GM21360 (cell line): Measurements from ENCODE around the gene OPHN1.
"Not testable (repeated sequence)": the region's sequence is repeated elsewhere in the genome, so short reads cannot be mapped to it uniquely, and the experiment has no call there.

ENCODE experiments used
- ATAC-seq: cut with Tn5 transposase; IDR thresholded peaks from one replicate; pipeline ENCODE4 v1.9.1; 2021; ENCODE audit warnings: mild to moderate bottlenecking, moderate library complexity; ENCODE audit not compliant: unreplicated experiment

Gene OPHN1

DNA sequence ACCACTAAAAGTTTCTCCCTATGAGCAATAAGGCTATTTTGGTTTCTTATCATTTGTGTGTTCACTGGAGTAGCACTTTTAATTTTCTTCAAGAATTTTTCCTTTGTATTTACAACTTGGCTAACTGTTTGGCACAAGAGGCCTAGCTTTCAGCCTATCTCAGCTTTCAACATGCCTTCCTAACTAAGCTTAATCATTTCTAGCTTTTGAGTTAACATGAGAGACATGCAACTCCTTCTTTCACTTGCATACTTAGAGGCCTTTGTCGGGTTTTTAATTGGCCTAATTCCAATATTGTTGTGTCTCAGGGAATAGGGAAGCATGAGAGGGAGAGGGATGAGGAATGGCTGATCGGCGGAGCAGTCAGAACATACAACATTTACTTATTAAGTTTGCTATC lies 349.8 kb downstream of the OPHN1 start:
- no peak for ATAC-seq

DNA sequence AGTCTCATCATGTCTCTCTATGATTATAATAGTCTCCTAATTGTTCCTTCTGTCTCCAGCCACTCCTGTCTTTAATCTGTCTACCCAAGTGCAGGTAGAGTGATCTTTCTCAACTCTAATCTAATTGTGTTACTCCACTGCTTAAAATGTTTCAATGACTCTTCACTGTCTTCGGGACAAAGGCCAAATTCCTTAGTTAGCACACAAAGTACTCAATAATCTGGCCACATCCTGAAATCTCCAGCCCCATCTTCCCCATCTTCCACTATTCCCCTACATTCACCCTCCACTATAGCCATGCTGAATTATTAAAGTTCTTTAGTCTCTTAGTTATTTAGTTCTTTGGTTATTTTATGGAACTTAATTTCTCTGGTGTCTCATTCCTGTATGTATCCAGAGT lies 353.3 kb downstream of the OPHN1 start:
- ATAC-seq = no peak

DNA sequence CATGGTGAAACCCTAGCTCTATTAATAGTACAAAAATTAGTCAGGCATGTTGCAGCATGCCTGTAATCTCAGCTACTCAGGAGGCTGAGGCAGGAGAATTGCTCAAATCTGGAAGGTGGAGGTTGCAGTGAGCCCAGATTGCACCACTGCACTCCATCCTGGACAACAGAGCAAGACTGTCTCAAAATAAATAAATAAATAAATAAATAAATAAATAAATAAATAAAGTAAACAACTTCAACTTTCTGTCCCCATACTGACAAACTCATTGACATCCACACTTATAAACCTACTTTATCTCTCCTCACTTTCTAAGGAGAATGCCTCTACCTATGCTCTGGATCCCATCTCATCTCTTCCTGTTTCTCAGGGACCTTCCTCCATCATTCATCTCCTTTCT lies 354.5 kb downstream of the OPHN1 start:
- not testable (repeated sequence) for ATAC-seq

DNA sequence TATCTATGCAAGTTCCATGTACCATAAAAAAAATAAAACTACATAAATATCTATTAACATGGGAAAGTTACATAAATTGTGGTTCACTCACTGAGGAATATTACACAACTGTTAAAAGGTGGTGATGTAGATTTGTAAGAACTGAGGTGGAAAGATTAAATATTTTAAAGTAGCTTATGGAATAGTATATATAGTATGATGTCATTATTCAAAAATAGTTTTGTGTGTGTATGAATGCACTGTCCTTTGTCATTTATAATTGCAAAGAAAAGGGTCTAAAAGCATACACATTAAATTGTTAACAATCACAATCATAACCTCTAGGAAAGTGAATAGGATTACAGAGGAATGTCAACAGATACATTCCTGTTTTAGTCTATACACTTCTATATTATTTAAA lies 355.9 kb downstream of the OPHN1 start:
- ATAC-seq = no peak

DNA sequence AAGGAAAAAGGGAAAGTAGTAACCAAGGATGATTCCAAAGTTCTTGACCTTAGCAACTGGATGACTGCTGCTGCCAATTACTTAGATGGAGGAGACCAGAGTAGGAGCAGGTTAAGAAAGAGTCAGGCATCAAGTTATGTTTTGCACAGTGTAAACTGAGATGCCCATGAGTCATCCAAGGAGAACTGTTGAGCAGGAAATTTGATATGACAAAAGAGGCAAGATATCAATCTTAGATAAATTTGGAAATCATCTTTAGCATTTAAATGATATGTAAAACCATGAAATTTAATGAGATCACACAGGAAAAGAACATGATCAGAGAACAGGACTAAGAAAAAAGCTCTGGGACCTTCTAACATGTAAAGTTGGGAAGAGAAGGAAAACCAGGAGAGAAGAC lies 361.3 kb downstream of the OPHN1 start:
- no peak for ATAC-seq

DNA sequence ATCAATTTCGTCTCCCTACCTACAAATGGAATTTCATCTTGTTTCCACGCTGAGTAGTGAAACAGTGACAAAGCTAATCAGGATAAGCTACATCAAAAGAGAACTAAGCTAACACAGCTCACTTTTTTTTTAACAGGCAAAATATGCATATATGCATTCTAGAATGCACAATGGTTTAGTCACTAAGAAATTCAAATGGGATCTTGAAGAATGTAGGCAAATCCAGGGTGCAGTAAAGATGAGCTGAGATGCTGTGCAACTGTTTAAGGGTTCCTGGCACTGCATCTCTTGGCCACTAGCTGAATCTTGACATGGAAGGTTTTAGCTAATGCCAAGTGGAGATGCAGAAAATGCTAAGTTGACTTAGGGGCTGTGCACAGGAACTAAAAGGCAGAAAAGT lies 363.2 kb downstream of the OPHN1 start:
- ATAC-seq = not testable (repeated sequence)

DNA sequence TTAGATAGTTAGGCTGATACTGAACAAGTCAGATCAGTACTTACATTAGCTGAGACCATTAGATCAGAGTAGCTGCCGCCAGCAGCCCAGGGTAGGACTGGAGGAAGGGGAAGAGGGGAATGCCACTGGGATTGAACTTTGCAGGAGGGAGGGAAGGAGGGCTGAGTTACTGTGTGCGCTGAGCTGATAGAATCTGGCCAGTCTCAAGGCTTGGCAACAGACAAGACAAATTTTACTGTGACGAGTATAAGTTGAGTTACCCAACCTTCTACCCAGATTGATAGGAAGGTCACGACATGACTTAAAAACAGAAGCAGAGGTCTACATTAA lies 372.1 kb downstream of the OPHN1 start:
- ATAC-seq = no peak

DNA sequence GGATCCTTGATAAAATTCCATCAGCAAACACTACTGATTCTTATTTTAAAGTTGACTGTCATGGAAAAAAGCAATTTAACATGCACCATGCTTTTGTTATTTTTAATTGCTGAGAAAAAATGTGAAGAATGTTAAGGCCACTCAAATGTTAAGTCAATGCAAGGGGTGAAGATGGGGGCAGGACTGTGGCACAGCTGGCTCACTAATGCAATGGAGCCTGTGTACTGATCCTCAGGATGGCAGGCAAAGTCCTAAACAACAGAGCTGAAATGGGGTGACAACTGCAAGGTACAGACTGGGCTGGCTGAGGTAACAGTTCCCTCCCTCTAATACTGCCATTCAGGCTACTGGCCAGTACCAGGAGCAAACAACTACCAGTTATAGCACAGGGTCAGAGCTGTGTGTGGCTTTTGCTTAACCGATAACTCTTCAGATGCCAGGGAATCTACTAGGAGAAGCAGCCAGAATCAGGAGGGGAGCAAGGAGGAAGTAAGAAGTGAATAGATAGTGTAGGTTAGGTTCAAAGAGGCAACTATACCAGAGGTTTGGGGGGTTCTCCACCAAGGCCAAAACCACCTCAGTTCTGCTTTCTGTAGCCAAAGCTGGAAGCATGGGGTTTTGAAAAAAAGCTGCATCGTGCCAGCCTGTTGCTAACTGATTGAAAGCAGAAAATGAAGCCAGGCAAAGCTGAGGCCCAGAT lies 372.6 kb downstream of the OPHN1 start:
- ATAC-seq = no peak

DNA sequence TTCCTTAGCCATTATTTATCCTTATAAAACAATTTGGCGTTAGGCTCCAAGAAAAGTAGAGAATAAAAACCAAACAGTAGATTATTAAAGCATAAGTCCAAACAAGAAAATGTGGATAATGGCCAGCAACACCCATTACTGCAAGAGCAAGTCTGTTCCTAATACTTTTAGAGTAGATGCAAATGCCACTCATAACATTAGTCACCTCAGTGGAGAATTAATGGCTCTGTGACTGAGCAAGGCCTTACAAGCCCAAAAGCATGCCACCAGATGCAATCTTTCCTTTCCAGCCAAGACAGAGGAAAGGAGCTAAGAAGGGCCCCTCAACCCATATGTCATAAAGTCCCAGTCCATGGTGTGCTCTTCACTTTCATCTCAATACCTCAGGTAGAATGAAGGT lies 373.8 kb downstream of the OPHN1 start:
- ATAC-seq = no peak

DNA sequence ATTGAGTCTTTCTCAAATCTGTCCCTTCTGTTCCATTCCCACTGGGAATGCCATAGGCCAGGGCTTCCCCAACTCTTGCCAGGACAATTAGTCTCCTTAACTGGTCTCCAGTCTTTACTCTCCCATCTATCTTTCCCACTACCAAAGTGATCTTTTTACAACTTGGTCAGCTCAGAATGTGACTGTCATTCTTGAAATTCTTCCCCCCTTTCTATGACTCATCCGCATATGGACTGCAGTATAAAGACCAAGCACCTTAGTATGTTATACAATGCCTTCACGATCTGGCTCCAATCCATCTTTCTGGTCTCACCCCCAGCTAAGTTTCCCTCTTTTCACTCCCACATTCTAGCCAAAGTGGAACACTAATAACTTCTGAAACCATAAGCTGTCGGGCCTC lies 383.8 kb downstream of the OPHN1 start:
- ATAC-seq = no peak

DNA sequence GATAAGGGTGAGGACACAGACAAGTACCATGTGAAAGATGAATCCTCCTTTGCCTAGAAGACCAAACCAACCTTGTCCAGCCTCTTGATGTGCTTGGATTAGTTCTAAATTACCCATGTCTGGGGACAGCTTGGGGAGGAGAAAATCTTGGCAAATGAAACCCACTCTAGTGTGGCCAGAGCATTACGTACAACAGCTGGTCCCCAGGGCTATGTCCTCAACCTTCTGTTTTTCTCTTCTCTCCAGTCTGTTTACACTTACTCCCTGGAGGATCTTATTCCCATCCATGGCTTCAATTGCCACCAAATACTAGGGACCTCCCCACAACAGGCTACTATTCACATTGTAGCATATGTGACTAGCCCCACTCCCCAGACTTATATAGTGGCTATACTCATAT lies 384.5 kb downstream of the OPHN1 start:
- ATAC-seq = no peak

DNA sequence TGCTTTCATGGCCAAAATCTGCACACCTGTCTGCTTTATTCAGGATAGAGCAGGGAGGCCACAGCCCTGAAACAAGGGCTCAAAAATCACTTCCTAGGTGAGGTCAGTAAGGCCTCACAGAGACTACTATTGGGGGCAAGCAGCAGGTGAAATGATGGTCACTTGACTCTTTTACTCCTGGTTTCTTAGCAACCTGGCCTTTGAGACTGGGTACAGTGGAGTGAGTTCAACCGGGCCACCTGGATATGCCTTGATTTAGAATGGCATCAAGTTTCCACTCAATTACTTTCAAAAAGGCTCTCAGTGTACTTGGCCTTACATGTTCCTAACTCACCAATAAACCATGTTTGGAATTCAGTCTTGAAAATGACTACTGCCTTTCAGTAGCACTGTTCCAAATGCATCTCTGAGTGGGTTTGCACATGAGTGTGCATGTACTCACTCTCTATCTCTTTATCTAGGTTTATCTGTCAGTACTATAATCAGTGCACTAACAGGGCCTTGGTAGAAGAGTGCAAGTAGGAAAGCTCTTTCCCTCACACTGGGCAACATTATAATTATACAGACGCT lies 388.2 kb downstream of the OPHN1 start:
- ATAC-seq = no peak

DNA sequence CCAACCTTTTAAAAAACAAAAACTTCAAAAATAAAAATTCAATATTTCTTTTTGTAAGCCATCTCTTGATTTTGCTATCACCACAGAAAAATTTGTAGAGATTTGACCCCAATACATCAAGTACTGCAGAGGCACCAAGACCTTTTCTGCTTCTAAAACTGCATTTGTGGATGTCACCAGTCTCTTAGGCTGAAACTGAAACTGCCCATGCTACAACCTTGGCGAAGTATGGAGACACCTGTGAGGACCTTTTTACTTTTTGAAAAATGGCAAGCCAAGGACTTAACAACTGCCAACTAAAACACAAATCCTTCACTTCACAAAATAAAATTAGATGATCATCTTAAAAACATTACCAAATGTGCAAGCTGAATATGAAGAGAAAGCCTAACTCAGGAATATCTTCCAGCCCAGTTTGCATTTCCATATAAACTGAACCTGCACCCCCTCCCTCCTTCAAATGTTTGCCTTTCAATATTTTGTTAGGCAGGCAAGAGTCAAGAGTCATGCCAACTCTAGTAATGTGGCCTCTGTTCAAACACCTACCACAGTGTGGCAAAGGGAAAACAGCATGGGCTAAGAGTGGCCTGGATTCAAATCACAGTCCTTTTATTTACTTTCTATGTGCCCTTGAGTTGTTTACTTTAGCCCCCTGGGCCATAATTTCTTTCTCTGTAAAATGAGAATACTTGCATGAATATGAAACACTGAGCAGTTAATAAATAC lies 389.4 kb downstream of the OPHN1 start:
- no peak for ATAC-seq

DNA sequence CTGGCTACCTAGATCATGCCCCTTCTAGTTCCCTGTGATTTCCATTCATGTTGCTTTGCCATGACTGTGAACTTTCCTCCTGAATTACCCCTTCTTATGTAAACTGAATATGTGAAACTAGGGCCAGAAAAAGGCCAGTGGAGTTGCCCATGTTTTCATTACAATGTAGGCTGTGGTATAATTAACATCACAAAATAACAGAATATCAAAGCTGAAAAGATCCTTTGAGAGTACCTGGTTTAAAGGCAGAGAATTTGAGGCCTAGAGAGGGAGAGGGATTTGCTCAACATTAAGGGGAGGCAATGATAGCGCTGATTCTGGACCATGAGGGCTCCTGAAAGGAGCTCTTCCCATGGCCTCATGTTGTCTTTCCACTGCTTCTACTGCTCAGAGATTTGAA lies 392.2 kb downstream of the OPHN1 start:
- ATAC-seq = no peak

DNA sequence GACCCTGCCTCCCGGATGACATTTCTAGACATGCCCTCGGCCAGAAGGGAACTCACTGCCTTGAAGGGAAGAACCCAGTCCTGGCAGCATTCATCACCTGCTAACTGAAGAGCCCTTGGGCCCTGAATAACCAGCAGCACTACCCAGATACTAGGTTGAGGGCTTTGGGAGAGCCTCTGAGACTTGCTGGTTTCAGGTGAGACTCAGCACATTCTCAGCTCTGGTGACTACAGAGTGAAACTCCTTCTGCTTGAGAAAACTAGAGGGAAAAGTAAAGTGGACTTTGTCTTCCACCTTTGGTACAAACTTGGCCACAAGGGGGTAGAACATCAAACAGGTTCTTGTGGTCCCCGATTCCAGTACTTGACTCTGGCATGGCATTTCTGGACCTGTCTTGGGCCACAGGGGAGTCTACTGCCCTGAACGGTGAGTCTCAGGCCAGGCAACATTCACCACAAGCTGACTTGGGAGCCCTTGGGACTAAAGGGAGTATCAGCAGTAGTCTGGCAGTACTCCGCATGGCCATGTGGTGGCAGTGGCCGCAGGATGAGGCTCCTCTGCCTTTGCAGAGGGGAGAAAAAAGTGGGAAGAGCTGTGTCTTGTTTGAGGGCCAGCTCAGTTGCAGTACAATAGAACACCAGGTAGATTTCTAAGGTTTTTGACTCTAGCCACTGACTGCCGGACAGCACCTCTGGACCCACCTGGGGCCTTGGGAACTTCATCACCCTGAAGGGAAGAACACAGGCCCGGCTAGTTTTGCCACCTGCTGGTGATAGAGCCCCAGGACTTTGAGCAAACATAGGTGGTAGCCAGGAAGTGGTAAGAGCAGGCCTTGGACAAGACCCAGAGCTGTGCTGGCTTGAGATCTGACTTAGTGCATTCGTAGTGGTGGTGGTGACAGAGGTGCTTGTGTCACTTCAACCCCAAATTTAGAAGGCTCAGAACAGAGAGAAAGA lies 414.8 kb downstream of the OPHN1 start:
- peak; percentile 82 for ATAC-seq

DNA sequence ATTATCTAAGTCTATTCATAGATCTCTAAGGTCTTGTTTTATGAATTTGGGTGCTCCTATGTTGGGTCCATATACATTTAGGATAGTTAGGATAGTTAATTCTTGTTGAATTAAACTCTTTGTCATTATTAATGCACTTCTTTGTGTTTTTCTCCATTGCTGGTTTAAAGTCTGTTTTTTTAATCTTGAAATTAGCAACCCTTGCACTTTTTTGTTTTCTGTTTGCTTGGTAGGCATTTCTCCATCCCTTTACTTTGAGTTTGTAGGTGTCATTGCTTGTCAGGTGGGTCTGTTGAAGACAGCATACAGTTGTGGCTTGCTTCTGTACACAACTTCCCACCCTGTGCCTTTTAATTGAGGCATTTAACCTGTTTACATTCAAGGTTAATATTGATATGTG lies 434.8 kb downstream of the OPHN1 start:
- no peak for ATAC-seq
